ENCODE data around the gene PDE7B.

PDE7B gene

GRCh38 chr6:136158387-136158821 is 306.9 kb downstream of the PDE7B start:
- no peak for DNase-seq

GRCh38 chr6:136158971-136159370 is 307.5 kb downstream of the PDE7B start:
- DNase-seq, result no peak

DNA sequence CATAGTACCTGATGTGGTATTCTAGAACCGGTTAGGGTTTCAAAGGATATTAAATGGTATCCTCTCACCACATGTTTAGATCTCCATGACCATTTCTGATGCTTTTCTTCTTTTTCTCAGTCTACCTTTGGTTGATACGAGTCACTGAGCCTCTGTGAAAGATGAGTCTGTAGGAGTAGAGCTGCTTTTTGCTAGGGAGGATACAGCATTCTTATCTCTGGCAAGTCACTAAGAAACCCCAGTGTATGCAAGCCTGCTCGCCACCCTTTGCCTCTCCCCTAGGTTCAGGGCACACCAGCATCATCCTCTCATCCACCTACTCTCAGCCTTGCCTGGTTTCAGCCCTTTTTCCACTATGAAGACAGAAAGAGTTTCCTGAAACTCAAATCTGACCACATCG is 308.7 kb downstream of the PDE7B start:
- no peak for DNase-seq

GRCh38 chr6:136161950-136162349 is 310.4 kb downstream of the PDE7B start:
- DNase-seq, result no peak

DNA sequence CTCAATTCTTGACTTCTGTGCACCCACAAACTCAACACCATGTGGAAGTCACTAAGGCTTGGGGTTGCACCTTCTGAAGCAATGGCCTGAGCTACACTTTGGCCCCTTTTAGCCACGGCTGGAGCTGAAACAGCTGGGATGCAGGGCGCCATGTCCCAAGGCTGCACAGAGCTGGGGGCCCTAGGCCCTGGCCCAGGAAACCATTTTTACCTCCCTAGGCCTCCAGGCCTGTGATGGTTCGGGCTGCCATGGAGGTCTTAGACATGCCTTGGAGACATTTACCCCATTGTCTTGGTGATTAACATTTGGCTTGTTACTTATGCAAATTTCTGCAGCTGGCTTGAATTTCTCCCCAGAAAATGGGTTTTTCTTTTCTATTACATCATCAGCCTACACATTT is 311.8 kb downstream of the PDE7B start:
- DNase-seq, result no peak

- DNase-seq, result no peak
These were observed 315.3 kb downstream of the PDE7B start for GRCh38 chr6:136166815-136167214.

DNA sequence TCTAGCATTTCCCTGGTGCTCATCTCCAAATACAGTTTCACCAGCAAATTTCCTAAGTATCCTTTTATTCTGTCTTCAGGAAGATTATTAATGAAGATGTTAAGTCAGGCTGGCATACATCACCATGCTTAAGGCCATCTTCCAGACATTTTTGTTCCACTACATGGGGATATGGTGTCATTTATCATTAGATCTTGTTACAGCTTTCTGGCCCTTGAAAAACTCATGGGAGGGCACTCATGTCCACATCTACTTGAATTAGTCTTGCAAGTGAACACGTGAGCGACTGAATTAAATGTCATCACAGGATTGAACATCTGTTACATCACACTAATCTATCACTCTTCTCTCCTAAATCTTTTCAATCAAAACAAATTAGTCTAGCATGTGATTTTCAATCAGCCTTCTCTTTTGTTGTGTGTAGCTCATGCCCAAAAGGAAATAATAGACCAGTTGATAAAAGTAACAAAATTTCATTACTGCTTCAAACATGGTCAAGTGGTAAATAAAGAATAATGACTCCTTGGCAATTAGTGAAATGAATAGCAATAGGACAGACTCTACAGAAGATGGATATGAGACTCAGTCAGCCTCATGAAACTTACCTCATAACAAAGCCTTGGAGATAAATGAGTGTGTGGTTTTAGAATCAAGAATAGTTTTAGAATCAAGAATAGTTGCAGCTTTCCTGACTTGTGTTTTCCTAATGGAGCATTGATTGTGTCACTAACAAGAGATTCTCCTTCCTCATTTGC is 318.1 kb downstream of the PDE7B start:
- no peak for DNase-seq

- DNase-seq, result no peak
These were observed 319.7 kb downstream of the PDE7B start for GRCh38 chr6:136171231-136171630.

DNA sequence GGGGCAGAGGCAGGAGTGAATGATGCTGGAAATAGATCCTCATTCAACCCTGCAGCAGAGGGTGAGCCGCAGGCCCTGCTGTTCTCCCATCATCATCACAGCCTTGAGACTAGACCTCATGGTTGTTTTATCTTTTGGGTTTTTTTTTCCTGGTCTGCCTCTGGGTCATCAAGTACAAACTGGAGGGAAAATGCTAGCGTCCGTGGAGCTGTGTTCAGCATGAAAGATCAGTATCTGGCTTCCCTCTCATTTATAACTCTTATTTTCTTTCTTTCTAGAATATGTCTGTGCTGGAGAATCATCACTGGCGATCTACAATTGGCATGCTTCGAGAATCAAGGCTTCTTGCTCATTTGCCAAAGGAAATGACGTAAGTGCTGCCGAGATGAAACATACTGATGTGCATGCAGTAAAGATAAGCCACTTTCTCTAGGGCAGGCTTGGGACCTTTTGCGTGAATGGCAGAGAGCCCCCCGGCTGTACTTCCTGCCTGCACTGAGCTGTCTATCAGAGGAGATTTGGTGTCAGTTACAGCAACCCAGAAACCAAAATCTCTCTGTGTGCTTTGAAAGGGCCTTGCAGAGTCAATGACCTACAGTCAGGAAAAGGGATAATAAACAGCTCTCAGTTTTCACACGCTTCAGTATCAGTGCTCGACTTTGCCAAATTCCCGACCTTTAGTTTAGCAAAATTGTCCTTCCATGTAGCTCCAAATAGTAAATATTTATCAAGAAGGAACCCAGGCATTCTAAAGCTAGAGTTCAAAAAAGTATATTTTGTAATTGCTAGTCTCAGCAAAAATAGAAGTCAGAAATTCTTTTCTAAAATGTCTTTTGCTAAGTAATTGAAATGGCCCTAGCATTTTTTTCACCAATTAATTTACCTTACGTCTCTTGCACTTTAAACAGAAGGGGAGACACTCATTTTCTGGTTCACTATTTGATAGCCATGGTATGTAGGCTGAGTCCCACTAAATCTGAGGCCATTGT is 322.3 kb downstream of the PDE7B start:
- peak in 1 of 5 donors; percentile 35 for DNase-seq

DNA sequence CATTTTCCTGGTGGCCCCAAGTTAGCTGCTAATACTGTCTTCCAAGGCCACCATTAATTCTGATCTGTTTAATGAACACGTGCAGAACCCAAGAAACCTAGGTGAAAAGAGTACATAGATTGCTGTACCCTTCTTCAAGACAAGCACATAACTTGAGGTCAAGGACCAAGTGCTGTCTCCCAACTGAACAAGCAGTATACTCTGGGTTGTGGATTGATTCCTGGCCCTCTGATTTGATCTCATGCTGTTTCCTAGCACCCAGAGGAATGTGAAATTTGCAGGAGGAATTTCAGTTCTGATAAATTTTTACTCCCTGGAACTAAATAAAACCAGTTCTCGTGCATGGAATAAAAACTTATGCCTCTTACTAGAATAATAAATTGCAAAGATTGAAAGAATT is 323.0 kb downstream of the PDE7B start:
- no peak for DNase-seq

DNA sequence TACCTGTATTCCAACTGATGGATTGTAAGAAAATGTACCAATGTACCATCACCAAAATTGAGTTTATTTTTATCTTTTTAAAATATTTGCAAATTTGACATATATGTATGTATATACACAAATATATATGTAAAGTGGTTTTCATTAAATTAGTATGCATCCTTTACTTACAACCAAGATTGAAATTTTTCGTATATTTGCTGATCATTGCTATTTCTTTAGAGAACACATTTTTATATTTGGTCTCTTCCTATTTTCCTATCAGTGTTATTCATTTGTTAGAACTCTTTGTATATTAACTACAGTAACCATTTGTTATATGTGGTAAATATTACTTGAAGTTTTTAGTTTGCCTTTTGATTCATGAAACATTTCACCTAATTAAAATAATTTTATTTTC is 324.4 kb downstream of the PDE7B start:
- no peak for DNase-seq

DNA sequence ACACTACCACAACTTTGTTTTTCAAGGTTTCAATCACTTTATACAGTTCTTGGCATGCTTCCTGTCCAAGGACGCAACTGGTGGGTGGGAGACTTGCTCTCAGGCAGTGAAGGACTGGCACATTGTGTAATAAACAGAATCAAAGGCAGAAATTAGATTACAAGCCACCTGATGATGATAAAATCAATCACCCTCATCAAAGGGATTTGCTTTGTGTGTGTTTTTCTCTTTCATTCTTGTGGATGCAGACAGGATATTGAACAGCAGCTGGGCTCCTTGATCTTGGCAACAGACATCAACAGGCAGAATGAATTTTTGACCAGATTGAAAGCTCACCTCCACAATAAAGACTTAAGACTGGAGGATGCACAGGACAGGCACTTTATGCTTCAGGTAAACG is 327.2 kb downstream of the PDE7B start:
- DNase-seq, result no peak

DNA sequence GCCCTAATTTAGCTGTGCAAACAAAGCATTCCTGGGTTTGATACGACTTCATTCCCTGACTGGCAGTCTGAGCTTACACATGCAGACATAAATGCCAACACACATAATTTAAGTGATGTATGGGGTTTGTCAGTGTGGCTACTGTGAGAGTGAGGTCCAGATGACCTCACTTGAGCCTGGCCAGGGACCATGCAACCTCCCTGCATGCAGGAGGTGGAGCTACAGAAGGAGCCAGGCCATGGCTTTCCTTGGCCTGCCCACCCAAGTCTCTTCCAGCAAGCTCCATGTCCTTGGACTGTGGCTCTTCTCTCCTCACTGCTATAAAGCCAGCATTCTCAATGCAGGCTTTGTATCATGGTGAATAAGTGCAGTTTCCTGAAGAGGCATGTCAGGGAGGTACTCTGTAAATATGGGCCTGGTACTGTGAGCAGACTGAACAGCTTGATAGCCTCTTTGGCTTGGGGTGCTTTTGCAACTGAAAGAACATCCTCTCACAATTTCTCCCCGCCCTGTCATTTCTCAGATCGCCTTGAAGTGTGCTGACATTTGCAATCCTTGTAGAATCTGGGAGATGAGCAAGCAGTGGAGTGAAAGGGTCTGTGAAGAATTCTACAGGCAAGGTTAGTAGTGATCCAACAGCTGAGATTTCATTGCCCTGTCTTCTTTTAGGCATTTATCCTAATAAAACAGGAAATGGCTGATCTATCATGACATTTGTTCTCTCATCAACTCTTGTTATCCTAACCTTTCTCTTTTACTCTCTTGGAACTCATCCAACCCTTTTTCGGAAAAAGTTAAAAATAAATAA is 329.4 kb downstream of the PDE7B start:
- DNase-seq, result no peak

- no peak for DNase-seq
These were observed 330.0 kb downstream of the PDE7B start for GRCh38 chr6:136181512-136181833.

- DNase-seq, result no peak
These were observed 330.4 kb downstream of the PDE7B start for GRCh38 chr6:136181861-136182260.

DNA sequence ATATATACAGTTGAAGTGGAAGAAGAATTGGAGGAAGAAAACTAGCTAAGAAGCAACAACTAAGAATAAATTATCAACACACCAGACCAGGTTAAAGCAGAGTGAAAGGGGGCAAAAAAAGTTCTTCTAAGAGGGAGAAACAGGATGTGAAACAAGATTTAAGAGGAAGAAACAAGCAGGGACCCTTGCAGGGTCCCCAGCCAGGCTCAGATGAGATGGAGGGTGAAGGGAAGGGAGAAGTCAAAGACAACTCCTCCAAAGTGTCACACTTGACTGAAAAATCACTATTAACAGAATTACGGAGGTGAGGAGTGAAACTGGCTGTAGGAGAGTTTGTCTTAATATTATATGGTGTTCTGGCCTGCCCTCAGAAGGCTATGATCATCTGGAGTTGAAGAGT is 333.2 kb downstream of the PDE7B start:
- DNase-seq, result no peak

DNA sequence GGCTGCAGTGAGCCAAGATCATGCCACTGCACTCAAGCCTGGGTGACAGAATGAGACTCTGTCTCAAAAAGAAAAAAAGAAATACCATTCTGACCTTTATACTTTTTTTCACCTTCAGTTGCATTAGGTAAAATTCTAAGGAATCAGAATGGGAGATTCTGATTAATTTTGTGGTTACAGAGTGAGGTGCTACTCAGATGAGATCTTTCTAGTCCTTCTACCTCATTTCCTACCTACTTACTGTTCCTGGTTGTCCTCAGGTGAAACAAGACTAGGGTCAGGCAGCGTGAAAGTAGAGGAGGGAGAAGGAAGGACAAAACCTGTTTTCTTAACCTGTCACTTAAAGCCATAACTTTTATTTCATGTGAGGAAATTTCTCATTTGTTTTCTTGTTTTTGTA is 334.9 kb downstream of the PDE7B start:
- DNase-seq, result no peak

- no peak for DNase-seq
These were observed 337.0 kb downstream of the PDE7B start for GRCh38 chr6:136188486-136188885.

- DNase-seq, result no peak
These were observed 337.6 kb downstream of the PDE7B start for GRCh38 chr6:136189104-136189503.

- no peak for DNase-seq
These were observed 340.3 kb downstream of the PDE7B start for GRCh38 chr6:136191606-136192312.

DNA sequence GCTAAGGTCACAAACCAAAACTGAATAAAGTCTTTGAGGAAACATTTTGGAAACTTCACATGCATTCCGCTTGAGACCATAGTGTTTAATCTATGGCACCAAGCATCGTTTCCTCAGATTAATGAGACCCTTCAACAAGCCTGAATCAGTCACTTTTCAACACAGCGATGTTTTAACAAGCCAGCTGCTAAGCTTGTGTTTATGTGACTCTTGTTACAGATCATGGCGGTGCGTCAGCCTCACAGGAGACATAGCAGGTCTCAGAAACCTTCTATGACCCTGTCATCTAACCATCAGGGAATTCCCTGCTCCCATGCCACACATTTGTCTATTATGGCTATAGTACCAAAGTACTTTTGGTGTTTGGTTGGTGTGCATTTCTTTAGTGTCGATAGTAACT is 341.4 kb downstream of the PDE7B start:
- DNase-seq, result no peak

DNA sequence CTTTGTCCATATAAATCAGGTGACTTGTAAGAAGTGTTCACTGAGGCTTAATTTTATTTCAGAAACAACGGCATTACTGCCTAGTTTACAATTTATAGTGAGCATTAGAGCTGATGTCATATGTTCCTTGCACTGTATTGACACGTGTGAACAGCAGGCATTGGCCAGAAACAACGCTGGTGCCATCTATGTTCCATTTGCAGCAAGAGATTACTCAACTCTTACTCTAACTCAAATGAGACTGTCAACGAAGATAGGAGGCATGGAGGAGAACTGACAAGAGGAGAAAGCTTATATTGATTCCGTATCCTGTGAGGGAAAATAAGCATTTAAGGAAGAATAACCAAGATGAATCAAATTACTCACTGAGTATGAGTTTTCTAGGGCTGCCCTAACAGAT is 350.2 kb downstream of the PDE7B start:
- DNase-seq, result no peak

DNA sequence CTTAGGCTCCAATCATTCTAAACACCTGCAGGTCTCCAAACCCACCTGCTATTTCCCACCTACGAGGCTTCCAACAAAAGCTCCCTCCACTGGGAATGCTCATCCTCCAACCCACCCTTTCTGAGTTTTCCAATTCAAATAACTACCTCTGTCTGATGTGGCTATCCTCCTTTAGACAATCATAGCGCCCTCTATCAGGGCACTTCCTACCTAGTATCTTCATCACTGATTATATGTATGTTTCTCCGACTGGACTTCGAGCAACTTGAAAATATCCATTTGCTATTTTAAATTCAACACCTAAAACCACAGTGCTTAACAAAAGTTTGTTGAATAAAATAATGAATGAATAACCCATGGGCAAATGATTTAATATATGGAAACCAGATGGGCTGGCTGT is 357.3 kb downstream of the PDE7B start:
- DNase-seq, result no peak

All from T-helper 1 cell (primary cell).